DND-41 (cell line): ENCODE measurements around the gene RAPGEF2.
"Not testable (repeated sequence)": the region's sequence is repeated elsewhere in the genome, so short reads cannot be mapped to it uniquely, and the experiment has no call there.

Experiments used
- ATAC-seq: fragments of 200-7000 bp; cut with Tn5 transposase; 3 replicates; pipeline ENCODE4 v1.9.1; 2021; ENCODE audit warnings: low read depth; ENCODE audit not compliant: insufficient read depth
- DNase-seq: peaks from one replicate; pipeline ENCODE4 v3.0.0-alpha.2; 2020
- H2AFZ ChIP-seq: 2 replicates; pipeline ENCODE4 v1.6.0; 2012; ENCODE audit warnings: low read depth, low read length
- H3K27ac ChIP-seq: 2 replicates; pipeline ENCODE4 v1.5.1; 2012; ENCODE audit warnings: low read length, inconsistent platforms
- H3K27me3 ChIP-seq: fragments of 200-600 bp; sonication (generic); 2 replicates; pipeline ENCODE4 v1.6.0; 2012; ENCODE audit warnings: low read length, mild to moderate bottlenecking, inconsistent platforms; ENCODE audit not compliant: insufficient read depth, poor library complexity
- H3K36me3 ChIP-seq: 2 replicates; pipeline ENCODE4 v1.5.1; 2012; ENCODE audit warnings: low read length, inconsistent platforms; ENCODE audit not compliant: insufficient read depth
- H3K4me1 ChIP-seq: 2 replicates; pipeline ENCODE4 v1.5.1; 2012; ENCODE audit warnings: mild to moderate bottlenecking, low read length; ENCODE audit not compliant: insufficient read depth
- H3K4me2 ChIP-seq: 2 replicates; pipeline ENCODE4 v1.6.0; 2012; ENCODE audit warnings: mild to moderate bottlenecking, moderate library complexity, low read length, inconsistent platforms; ENCODE audit not compliant: insufficient read depth
- H3K4me3 ChIP-seq, 2 experiments: fragments of 200-600 bp in 1 of 2; shearing (Covaris generic) in 1 of 2; 2 replicates each; pipeline ENCODE4 v1.5.1; 2012 to 2016; ENCODE audit warnings: inconsistent platforms in 2 of 2, low read length in 2 of 2, mild to moderate bottlenecking in 2 of 2, low read depth in 1 of 2, moderate library complexity in 1 of 2
- H3K79me2 ChIP-seq: 2 replicates; pipeline ENCODE4 v1.6.0; 2012; ENCODE audit warnings: low read length, inconsistent platforms; ENCODE audit not compliant: insufficient read depth
- H3K9ac ChIP-seq: 2 replicates; pipeline ENCODE4 v1.6.0; 2012; ENCODE audit warnings: low read depth, mild to moderate bottlenecking, inconsistent platforms, low read length, moderate library complexity
- H3K9me3 ChIP-seq: 2 replicates; pipeline ENCODE4 v1.5.1; 2012; ENCODE audit warnings: low read length, moderate library complexity, mild to moderate bottlenecking, inconsistent platforms; ENCODE audit not compliant: insufficient read depth, severe bottlenecking
- H4K20me1 ChIP-seq: 2 replicates; pipeline ENCODE4 v1.6.0; 2012; ENCODE audit warnings: low read length; ENCODE audit not compliant: insufficient read depth
- EZH2 ChIP-seq: IDR thresholded peaks from 3 replicates; pipeline ENCODE4 v1.6.1; 2012; ENCODE audit warnings: borderline replicate concordance, low read depth, mild to moderate bottlenecking, moderate library complexity, low read length, inconsistent platforms; ENCODE audit not compliant: severe bottlenecking
- TF ChIP-seq, protein P1 (sequence below): IDR thresholded peaks from 2 replicates; pipeline ENCODE4 v1.5.1; 2012; ENCODE audit warnings: borderline replicate concordance, low read length, moderate library complexity, mild to moderate bottlenecking; ENCODE audit not compliant: poor library complexity, severe bottlenecking; ENCODE audit errors: extremely low read depth

RAPGEF2 gene

DNA sequence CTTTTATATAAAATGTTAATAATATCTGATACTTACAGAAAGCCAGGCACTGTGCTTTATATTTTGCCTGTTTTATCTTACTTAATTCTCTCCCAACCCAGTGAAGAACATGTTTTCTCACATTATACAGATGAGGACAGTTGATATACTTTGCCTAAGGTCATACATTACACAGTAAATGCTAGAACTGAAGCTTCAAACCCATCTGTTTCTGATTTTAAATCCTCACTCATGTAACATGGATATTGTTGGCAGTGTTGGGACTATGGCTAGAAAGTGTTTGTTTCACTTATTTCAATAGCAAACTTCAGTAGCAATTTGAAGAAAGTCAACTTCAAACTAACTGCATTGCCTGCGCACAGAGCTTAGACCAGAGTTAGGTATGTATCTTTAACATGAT lies 57.4 kb downstream of the RAPGEF2 start:
- no peak overlapping the region for H3K27ac ChIP-seq
- H3K4me2 ChIP-seq, result no peak overlapping the region
- no peaks in the 10 kb centered on the region for H3K27me3 ChIP-seq
- H4K20me1 ChIP-seq, result peaks cover 16% of the 10 kb centered on the region; the same call in 1 of the 2 replicates
- H2AFZ ChIP-seq, result no peak overlapping the region
- no peak for TF ChIP-seq EZH2
- TF ChIP-seq, protein P1, sequence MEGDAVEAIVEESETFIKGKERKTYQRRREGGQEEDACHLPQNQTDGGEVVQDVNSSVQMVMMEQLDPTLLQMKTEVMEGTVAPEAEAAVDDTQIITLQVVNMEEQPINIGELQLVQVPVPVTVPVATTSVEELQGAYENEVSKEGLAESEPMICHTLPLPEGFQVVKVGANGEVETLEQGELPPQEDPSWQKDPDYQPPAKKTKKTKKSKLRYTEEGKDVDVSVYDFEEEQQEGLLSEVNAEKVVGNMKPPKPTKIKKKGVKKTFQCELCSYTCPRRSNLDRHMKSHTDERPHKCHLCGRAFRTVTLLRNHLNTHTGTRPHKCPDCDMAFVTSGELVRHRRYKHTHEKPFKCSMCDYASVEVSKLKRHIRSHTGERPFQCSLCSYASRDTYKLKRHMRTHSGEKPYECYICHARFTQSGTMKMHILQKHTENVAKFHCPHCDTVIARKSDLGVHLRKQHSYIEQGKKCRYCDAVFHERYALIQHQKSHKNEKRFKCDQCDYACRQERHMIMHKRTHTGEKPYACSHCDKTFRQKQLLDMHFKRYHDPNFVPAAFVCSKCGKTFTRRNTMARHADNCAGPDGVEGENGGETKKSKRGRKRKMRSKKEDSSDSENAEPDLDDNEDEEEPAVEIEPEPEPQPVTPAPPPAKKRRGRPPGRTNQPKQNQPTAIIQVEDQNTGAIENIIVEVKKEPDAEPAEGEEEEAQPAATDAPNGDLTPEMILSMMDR, result no peak
- DNase-seq (no peak), ATAC-seq (no peak)
- no peaks in the 10 kb centered on the region for H3K36me3 ChIP-seq
- no peaks in the 10 kb centered on the region for H3K4me1 ChIP-seq
- H3K4me3 ChIP-seq, result no peak overlapping the region
- H3K9ac ChIP-seq, result no peak overlapping the region
- no peaks in the 10 kb centered on the region for H3K9me3 ChIP-seq
- H3K79me2 ChIP-seq, result no peaks in the 10 kb centered on the region

DNA sequence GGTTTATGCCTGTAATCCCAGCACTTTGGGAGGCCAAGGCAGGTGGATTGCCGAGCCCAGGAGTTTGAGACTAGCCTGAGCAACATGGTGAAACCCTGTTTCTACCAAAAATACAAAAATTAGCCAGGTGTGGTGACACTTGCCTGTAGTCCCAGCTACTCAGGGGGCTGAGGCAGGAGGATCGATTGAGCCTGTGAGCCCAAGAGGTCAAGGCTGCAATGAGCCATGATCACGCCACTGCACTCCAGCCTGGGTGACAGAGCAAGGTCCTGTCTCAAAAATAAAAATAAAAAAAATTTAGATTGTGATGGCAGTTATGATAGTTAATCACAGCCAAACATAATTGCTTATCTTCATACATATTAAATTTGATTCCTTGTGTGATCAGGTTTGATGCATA lies 58.6 kb downstream of the RAPGEF2 start:
- H3K9ac ChIP-seq, H3K4me2 ChIP-seq, ATAC-seq, H3K4me1 ChIP-seq, H3K27me3 ChIP-seq, H3K9me3 ChIP-seq, H3K79me2 ChIP-seq, H3K4me3 ChIP-seq, H3K36me3 ChIP-seq, H2AFZ ChIP-seq, DNase-seq, H3K27ac ChIP-seq: not testable (repeated sequence)
- peaks cover 18% of the 10 kb centered on the region; the same call in 1 of the 2 replicates for H4K20me1 ChIP-seq

DNA sequence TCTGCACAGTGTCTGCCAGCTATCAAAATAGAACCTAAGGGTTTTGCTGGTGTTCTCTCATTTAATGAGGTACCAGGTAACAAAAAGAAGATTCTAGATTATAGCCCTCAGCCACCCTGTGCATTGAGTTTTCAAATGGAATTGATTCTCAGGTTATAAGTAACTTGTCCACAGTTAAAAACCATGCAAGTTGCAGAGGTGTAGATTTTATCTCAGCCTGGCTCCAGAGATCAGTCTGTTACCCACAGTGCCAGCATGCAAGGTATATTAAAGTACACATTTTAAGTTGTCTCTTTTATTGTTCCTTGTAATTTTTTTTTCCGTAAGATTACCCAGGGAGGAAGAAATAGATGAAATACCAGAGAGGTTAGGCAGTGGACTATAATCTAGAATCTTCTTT lies 59.7 kb downstream of the RAPGEF2 start:
- Histone ChIP-seq H2AFZ (no peak overlapping the region), H3K9me3 (no peaks in the 10 kb centered on the region), H3K4me1 (no peaks in the 10 kb centered on the region), H3K4me3 (no peak overlapping the region), H3K79me2 (no peaks in the 10 kb centered on the region), H3K4me2 (no peak overlapping the region), H3K27me3 (no peaks in the 10 kb centered on the region), H3K36me3 (no peaks in the 10 kb centered on the region), H3K9ac (no peak overlapping the region), H4K20me1 (peaks cover 11% of the 10 kb centered on the region; the same call in 1 of the 2 replicates), H3K27ac (no peak overlapping the region)
- DNase-seq, result no peak
- TF ChIP-seq, protein P1, result no peak
- no peak for TF ChIP-seq EZH2
- ATAC-seq, result no peak

DNA sequence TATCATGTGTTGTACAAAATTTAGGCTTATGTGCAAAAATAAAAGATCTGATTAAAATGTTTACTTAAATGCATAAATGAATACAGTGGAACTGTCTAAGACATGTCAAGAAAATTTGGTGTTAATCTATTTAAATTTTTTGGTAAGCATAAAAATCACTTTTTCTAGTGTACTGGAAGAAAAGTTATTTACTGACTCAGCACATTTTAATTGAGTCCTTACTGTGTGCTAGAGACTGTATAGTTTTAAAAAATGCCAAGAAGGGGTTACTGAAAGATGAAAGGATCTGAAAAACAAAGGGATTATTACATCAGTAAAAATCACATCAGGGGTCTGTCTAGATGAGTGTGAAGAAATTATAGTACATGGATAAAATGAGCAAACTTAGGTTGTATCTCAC lies 60.6 kb downstream of the RAPGEF2 start:
- TF ChIP-seq, protein P1, result no peak
- no peak for TF ChIP-seq EZH2
- Histone ChIP-seq H3K9me3 (no peaks in the 10 kb centered on the region), H3K9ac (no peak overlapping the region), H2AFZ (no peak overlapping the region), H3K79me2 (no peaks in the 10 kb centered on the region), H3K4me1 (no peaks in the 10 kb centered on the region), H3K4me2 (no peak overlapping the region), H3K27ac (no peak overlapping the region), H3K27me3 (no peaks in the 10 kb centered on the region), H3K36me3 (no peaks in the 10 kb centered on the region), H3K4me3 (no peak overlapping the region), H4K20me1 (peaks cover 9% of the 10 kb centered on the region; the same call in 1 of the 2 replicates)
- ATAC-seq (no peak), DNase-seq (no peak)
